Prostate gland (tissue), 2 donors: Measurements from ENCODE around the gene ADAMTS20.

Experiments used
- POLR2A ChIP-seq: fragments of 450-650 bp; IDR thresholded peaks from one replicate; pipeline ENCODE4 v1.6.1; 2016; ENCODE audit warnings: antibody characterized with exemption, mild to moderate bottlenecking
- TF ChIP-seq, protein P1 (sequence below), 4 experiments: fragments of 200-600 bp in 2 of 4; fragments of 450-650 bp in 2 of 4; sonication (generic) in 2 of 4; IDR thresholded peaks; 1 replicate in 3 of 4; 2 replicates in 1 of 4; pipeline ENCODE4 v1.5.1; 2016 to 2019; ENCODE audit warnings: antibody characterized with exemption in 4 of 4, mild to moderate bottlenecking in 2 of 4, moderate library complexity in 2 of 4

DNA sequence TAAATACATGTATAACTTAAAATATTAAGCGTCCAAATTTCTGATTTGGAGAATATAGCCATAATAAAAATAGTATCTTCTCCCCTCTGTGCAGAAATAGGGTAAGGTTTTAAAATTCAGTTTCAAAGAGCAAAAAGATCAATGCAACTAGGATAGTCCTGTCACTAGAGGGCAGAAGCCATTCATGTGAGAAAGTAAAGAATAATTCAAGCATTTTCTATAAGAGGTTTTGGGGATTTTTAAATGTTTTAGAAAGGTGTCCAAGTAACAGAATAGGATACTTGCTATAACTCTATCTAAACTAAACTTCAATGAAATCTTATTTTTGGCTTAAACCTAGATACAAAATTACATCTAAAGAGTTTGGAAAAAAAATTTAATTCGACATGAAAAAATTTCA lies 50.3 kb downstream of the ADAMTS20 start:
- TF ChIP-seq, protein P1, sequence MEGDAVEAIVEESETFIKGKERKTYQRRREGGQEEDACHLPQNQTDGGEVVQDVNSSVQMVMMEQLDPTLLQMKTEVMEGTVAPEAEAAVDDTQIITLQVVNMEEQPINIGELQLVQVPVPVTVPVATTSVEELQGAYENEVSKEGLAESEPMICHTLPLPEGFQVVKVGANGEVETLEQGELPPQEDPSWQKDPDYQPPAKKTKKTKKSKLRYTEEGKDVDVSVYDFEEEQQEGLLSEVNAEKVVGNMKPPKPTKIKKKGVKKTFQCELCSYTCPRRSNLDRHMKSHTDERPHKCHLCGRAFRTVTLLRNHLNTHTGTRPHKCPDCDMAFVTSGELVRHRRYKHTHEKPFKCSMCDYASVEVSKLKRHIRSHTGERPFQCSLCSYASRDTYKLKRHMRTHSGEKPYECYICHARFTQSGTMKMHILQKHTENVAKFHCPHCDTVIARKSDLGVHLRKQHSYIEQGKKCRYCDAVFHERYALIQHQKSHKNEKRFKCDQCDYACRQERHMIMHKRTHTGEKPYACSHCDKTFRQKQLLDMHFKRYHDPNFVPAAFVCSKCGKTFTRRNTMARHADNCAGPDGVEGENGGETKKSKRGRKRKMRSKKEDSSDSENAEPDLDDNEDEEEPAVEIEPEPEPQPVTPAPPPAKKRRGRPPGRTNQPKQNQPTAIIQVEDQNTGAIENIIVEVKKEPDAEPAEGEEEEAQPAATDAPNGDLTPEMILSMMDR (IDR thresholded peaks at IDR 0.05), result no peak
- no peak for TF ChIP-seq POLR2A
